Activated T-helper 1 cell treated with anti-CD3 and anti-CD28 coated beads, Interleukin-2, amount 50 U/mL, for 16 hours (primary cell): ENCODE data around the gene RFXANK.
"Not testable (repeated sequence)": the region's sequence is repeated elsewhere in the genome, so short reads cannot be mapped to it uniquely, and the experiment has no call there.

Experiments
- DNase-seq, 2 donors: peaks; one replicate each; pipeline ENCODE4 v3.0.0-alpha.2; 2020; ENCODE audit warnings: low read depth in 1 of 2, low spot score in 1 of 2

RFXANK gene

GRCh38 chr19:19205416-19206410 lies 13.7 kb downstream of the RFXANK start:
- DNase-seq, result no peak

DNA sequence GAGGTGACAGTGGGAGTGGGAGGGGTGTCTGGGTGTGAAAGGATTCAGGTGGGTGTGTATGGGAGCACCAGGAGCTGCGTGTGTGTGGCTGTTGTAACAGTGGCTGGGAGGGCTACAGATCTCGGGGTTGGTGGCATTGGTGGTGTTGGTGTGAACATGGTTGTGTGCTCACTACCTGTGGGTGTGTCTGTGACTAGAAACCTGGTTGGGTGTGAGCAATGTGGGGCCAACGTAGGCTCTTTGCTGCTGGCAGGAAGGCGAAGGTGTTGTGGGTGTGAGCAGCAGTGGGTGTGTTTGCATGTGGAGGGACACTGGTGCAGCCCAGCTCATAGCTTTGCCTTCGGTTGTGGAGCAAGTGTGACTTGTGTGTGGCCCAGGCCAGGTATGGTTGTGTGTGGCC lies 14.9 kb downstream of the RFXANK start:
- DNase-seq, result no peak

GRCh38 chr19:19207637-19208572 lies 15.8 kb downstream of the RFXANK start:
- no peak for DNase-seq

GRCh38 chr19:19209372-19209771 lies 17.3 kb downstream of the RFXANK start:
- no peak for DNase-seq

GRCh38 chr19:19211499-19212420 lies 19.7 kb downstream of the RFXANK start, which contains the start of gene NCAN:
TSS of gene NCAN (plus strand) at chr19:19211958. CDS start at chr19:19216954, 4,996 bp downstream.
- no peak for DNase-seq

- DNase-seq, result no peak
Measured at GRCh38 chr19:19212916-19213315, 20.9 kb downstream of the RFXANK start.

- no peak for DNase-seq
Measured at GRCh38 chr19:19213426-19214158, 21.5 kb downstream of the RFXANK start.

DNA sequence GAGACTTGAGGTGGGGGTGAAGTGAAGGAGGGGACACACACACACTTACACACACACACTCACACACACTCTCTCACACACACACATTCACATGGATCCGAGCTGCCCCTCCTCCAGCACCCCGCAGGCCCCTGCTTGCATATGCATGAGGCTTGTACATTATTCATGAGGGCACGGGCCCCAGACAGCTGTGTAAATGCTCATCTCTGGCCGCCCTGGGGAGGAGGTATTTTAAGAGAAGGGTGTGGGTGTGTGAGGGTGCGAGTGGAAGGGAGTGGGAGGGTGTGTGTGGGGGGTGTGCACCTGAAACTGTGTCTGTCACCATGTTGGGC lies 22.1 kb downstream of the RFXANK start:
- DNase-seq, result no peak

DNA sequence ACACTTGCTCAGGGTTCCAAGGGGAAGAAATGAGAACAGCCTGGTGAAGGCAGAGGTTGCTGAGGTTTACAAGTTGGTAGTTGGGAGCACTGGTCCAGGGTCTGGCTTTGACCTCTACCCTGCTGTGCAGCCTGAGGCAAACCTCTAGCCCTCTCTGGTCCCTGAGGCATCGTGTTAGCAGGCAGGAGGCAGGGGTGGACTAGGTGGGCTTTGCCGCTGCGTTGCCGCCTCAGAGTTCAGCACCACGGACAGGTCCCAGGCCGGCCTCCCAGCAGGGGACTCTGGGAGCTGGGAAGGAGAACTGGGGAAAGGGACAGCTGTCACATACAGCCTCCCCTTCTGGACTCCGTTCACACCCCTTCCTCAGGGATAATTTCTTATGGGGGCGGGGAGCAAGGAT lies 22.8 kb downstream of the RFXANK start:
- DNase-seq, result no peak

GRCh38 chr19:19215792-19216191 lies 23.7 kb downstream of the RFXANK start:
- no peak for DNase-seq

DNA sequence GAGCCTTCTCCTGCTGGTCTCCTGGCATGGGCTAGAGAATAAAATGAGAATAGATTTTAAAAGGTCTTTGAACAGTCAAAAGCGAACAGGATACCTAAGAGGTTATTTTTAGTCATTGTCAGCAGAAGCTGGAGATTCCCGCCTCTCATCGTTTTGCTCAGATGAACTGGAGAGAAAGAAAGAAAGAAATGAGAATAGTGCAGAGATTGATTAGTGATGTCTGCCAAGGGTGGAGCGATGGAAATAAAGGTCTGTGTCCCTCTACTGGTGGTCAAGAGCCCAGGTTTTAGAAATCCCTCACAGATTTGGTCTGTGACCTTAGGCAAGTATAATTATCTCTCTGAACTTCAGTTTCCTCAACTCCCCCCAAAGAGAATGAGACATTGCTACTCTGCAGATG lies 25.0 kb downstream of the RFXANK start:
- DNase-seq, result no peak

GRCh38 chr19:19218911-19219310 lies 26.9 kb downstream of the RFXANK start:
- no peak for DNase-seq

DNA sequence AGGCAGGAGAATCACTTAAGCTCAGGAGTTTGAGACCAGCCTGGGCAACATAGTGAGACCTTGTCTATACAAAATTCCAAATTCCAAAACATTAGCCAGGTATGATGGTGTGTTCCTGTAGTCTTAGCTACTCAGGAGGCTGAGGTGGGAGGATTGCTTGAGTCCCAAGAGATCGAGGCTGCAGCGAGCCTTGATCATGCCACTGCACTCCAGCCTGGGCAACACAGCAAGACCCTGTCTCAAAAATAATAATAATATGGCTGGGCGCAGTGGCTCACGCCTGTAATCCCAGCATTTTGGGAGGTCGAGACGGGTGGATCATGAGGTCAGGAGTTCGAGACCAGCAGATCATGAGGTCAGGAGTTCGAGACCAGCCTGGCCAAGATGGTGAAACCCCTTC lies 28.9 kb downstream of the RFXANK start:
- not testable (repeated sequence) for DNase-seq

DNA sequence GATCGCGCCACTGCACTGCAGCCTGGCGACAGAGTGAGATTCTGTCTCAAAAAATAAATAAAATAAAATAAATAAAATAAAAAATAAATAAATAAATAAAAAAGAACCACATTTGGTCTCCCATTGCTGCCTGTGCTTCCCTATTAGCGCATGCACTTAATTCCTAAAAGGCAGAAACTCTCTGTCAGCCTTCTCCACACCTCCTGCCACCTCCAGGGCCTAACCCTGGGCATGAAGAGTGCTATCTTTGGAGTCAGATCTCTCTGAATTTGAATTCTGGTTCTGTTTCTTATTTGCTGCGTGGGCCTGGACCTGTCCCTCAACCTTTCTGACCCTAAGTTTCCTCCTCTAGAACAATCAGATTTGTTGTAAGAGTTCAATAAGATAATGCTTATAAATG lies 31.0 kb downstream of the RFXANK start:
- no peak for DNase-seq

DNA sequence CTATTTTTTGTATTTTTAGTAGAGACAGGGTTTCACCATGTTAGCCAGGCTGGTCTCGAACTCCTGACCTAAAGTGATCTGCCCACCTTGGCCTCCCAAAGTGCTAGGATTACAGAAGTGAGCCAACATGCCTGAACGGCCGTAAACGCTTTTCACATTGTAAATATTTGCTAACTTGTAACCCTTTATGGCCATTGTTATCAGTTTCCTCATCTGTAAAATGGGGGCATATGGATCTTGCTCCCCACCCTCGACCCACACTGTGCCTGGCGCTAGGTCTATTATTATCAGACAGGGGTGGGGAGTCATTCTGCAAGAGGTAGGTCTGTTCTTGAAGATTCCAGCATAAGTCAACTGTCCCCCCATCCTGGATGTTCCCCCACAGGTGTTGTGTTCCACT lies 31.6 kb downstream of the RFXANK start:
- DNase-seq, result no peak

- DNase-seq, result no peak
Measured at GRCh38 chr19:19224150-19224851, 32.2 kb downstream of the RFXANK start.

- peak; percentile 55 to 58 for DNase-seq
Measured at GRCh38 chr19:19224852-19225494, 32.9 kb downstream of the RFXANK start.

- no peak for DNase-seq
Measured at GRCh38 chr19:19226204-19226603, 34.1 kb downstream of the RFXANK start.

GRCh38 chr19:19226663-19227062 lies 34.6 kb downstream of the RFXANK start:
- DNase-seq, result no peak
